H1 (cell line): Measurements from ENCODE around the gene ZNF689.

Experiments used
- CBX5 ChIP-seq: fragments of 300-800, 300-1000 bp; sonication (generic); IDR thresholded peaks from 2 replicates; pipeline ENCODE4 v1.7.1; 2016; ENCODE audit warnings: antibody characterized with exemption, low read length, low read depth
- POLR2AphosphoS5 ChIP-seq: IDR thresholded peaks from 2 replicates; pipeline ENCODE4 v1.6.1; 2011; ENCODE audit warnings: low read depth, low read length
- SAP30 ChIP-seq: fragments of 300-600 bp; sonication (generic); IDR thresholded peaks from 2 replicates; pipeline ENCODE4 v1.7.1; 2012; ENCODE audit warnings: low read length, moderate library complexity, mild to moderate bottlenecking, inconsistent platforms; ENCODE audit not compliant: insufficient read depth, insufficient replicate concordance
- SP1 ChIP-seq: IDR thresholded peaks from 2 replicates; pipeline ENCODE4 v1.6.1; 2011; ENCODE audit warnings: low read depth, low read length
- YY1 ChIP-seq: IDR thresholded peaks from 2 replicates; pipeline ENCODE4 v1.6.1; 2011; ENCODE audit warnings: low read depth, mild to moderate bottlenecking, low read length

DNA sequence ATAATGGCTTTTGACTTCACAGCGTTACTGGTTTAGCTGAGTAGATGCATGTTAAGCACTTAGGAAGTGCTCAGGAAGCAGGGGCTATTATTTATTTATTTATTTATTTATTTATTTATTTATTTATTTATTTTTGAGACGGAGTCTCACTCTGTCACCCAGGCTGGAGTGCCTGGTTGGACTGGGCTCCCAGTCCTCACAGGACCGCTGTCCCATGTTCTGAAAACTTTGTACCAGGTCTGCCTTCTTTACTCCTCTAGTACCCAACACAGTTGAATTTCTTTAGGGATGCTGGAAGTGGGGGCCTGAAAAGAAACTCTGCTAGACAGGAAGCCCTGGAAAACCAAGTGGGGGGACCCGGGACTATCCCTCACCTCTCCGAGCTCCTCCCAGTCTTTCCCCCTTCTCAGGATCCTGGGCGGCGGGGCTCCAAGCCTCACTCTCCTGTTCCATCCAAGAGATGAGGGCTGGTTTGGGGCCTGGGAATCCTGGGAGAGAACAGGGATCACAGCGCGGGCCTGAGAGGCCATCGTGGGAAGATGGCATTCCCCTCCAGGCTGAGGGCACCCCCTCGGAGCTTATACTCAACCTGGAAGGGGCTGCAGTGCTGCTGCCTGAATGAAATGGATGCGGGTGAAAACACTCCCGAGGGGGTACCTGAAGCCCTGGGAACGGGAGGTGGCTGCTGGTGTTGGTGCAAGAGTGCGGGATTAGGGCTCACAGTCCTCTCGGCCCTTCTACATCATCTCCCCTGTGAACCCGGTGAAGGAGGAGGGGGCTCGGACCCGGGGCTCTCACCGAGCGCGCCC lies 39.3 kb downstream of the ZNF689 start:
- TF ChIP-seq SAP30 (no peak), POLR2AphosphoS5 (no peak; the same call in 1 of the 2 replicates), YY1 (no peak), CBX5 (no peak), SP1 (no peak)
